Naive thymus-derived CD4-positive, alpha-beta T cell (primary cell): Measurements from ENCODE around the gene CCDC12. TPM values are rescaled to one million over a fixed set of nuclear protein-coding genes. Genes with fewer than 3 reads are reported as not detected.

ENCODE experiments used
- ATAC-seq: fragments of 150-1000 bp; cut with Tn5 transposase; 2 replicates; pipeline ENCODE4 v1.10.0; 2021; ENCODE audit warnings: mild to moderate bottlenecking, moderate library complexity
- CTCF ChIA-PET: fragments of 350-600 bp; sonication (Branson Sonifier 250); formaldehyde crosslinking; loops from one replicate; lab custom pipeline; 2021; ENCODE audit warnings: antibody characterized with exemption; lab: Charles Lee
- POLR2A ChIA-PET: fragments of 350-600 bp; sonication (Branson Sonifier 250); formaldehyde crosslinking; loops from one replicate; lab custom pipeline; 2021; ENCODE audit warnings: antibody characterized with exemption, inconsistent platforms; lab: Charles Lee
- DNase-seq, 9 donors: peaks; one replicate each; pipeline versions ENCODE4 v3.0.0 to v3.0.0-alpha.2; 2020 to 2022; ENCODE audit warnings: mixed read lengths in 1 of 9
- H3K27ac ChIP-seq: one replicate; pipeline ENCODE4 v1.7.0; 2013; ENCODE audit warnings: mild to moderate bottlenecking, low read depth, low read length, moderate library complexity
- H3K27me3 ChIP-seq, 2 donors: one replicate each; pipeline ENCODE4 v1.7.0; 2013; ENCODE audit warnings: low read length in 2 of 2, mild to moderate bottlenecking in 2 of 2, moderate library complexity in 2 of 2; ENCODE audit not compliant: control insufficient read depth in 2 of 2, insufficient read depth in 2 of 2
- H3K36me3 ChIP-seq, 3 experiments: 1 replicate in 2 of 3; 2 replicates in 1 of 3; pipeline ENCODE4 v1.7.0; 2013; ENCODE audit warnings: low read length in 3 of 3, mild to moderate bottlenecking in 3 of 3, moderate library complexity in 1 of 3; ENCODE audit not compliant: insufficient read depth in 3 of 3, control insufficient read depth in 2 of 3
- H3K4me1 ChIP-seq, 2 donors: one replicate each; pipeline ENCODE4 v1.7.0; 2013; ENCODE audit warnings: low read length in 2 of 2, mild to moderate bottlenecking in 2 of 2, moderate library complexity in 1 of 2; ENCODE audit not compliant: control insufficient read depth in 2 of 2, insufficient read depth in 2 of 2
- H3K4me3 ChIP-seq: 2 replicates; pipeline ENCODE4 v1.7.0; 2013; ENCODE audit warnings: mild to moderate bottlenecking, low read length
- H3K9me3 ChIP-seq, 3 experiments: 1 replicate in 2 of 3; 2 replicates in 1 of 3; pipeline ENCODE4 v1.7.0; 2013; ENCODE audit warnings: low read length in 3 of 3; ENCODE audit not compliant: control insufficient read depth in 2 of 3
- H3K27ac Mint-ChIP-seq, 9 donors: one replicate each; pipeline ENCODE4 v1.8.0; 2020 to 2022; ENCODE audit warnings: mixed read lengths in 9 of 9, mild to moderate bottlenecking in 8 of 9, moderate library complexity in 5 of 9, inconsistent platforms in 2 of 9
- H3K27me3 Mint-ChIP-seq, 5 donors: one replicate each; pipeline ENCODE4 v1.8.0; 2021 to 2022; ENCODE audit warnings: mixed read lengths in 5 of 5, mild to moderate bottlenecking in 1 of 5
- H3K36me3 Mint-ChIP-seq, 5 donors: one replicate each; pipeline ENCODE4 v1.8.0; 2020 to 2022; ENCODE audit warnings: mixed read lengths in 5 of 5, mild to moderate bottlenecking in 3 of 5, inconsistent platforms in 1 of 5
- H3K4me1 Mint-ChIP-seq, 7 donors: one replicate each; pipeline ENCODE4 v1.8.0; 2020 to 2022; ENCODE audit warnings: mixed read lengths in 7 of 7, mild to moderate bottlenecking in 3 of 7, inconsistent platforms in 1 of 7
- H3K4me3 Mint-ChIP-seq, 10 donors: one replicate each; pipeline ENCODE4 v1.8.0; 2020 to 2022; ENCODE audit warnings: mild to moderate bottlenecking in 10 of 10, mixed read lengths in 10 of 10, moderate library complexity in 6 of 10, inconsistent platforms in 2 of 10
- H3K9me3 Mint-ChIP-seq, 11 donors: one replicate each; pipeline ENCODE4 v1.8.0; 2020 to 2022; ENCODE audit warnings: mixed read lengths in 11 of 11, mild to moderate bottlenecking in 4 of 11, inconsistent platforms in 1 of 11, moderate library complexity in 1 of 11
- intact Hi-C, 2 donors: fragments of 100-400 bp; cut with micrococcal nuclease; formaldehyde crosslinking; loops; one replicate each; pipeline ENCODE4 v1.15.1; 2023
- polyA plus RNA-seq, 2 donors: library from polyadenylated mRNA; unstranded; fragments of 300-500 nt; fragmentation: Illumina TruSeq; gene quantifications; one replicate each; pipeline ENCODE4 v1.2.3, GENCODE V29; 2021
- total RNA-seq, 6 experiments: library from RNA in 5 of 6; stranded (reverse) in 5 of 6; gene quantifications; 1 replicate in 5 of 6; 2 replicates in 1 of 6; pipeline ENCODE4 v1.2.3 and lab custom pipeline; 2021 to 2026

Gene CCDC12
- total and polyA plus RNA-seq, 7 experiments from 2014 or later: 51.6 to 115 (median 60.2) TPM

DNA sequence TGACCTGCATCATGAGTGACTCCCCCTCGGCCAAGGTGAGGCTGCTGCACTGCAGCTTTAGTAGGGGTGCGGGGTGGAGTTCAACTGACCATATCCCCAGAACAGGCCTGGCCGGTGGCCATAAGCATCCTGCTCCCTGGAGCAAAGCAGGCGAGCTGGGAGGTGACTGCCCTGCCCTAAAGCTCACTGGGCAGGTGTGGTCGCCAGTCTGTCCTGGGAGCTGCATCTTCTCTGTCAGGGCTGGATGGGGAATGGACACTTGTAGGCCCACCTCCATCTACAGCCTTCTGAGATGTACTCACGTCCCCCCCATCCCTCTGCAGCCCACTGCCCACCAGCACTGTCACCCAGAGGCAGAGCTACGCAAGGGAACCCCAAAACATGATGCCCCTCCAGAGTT, 17.4 kb upstream of the CCDC12 start:
- no peak for ATAC-seq
- Histone ChIP-seq H3K27me3 (no peaks in the 10 kb centered on the region), H3K27ac (no peak overlapping the region), H3K4me1 (peaks cover 6 to 16% of the 10 kb centered on the region in 2 donors), H3K9me3 (no peaks in the 10 kb centered on the region), H3K4me3 (no peak overlapping the region), H3K36me3 (peaks cover 0 to 11% (median 0%) of the 10 kb centered on the region in 3 experiments)
- DNase-seq: no peak
- H3K27ac Mint-ChIP-seq: no peak overlapping the region
- intact Hi-C loops: no loop called here
- POLR2A ChIA-PET: interaction anchor here (0.9 to 1.0 kb wide), 2 partner anchors 12 to 14 kb away, joined by 4 to 5 read pairs; partner anchors contain the start of gene NBEAL2
- no peaks in the 10 kb centered on the region for H3K27me3 Mint-ChIP-seq
- no peak overlapping the region for H3K4me3 Mint-ChIP-seq
- CTCF ChIA-PET: interaction anchor here (0.9 to 2.3 kb wide), 3 partner anchors 11 to 134 kb away, joined by 3 to 6 read pairs (median 4); no protein-coding TSS in a partner anchor
- H3K4me1 Mint-ChIP-seq: peaks cover 17 to 34% (median 27%) of the 10 kb centered on the region in 7 donors
- H3K9me3 Mint-ChIP-seq: no peaks in the 10 kb centered on the region
- H3K36me3 Mint-ChIP-seq: peaks cover 0 to 23% (median 0%) of the 10 kb centered on the region in 5 donors

GRCh38 chr3:46993292-46993691, 16.7 kb upstream of the CCDC12 start:
- ATAC-seq (no peak), DNase-seq (no peak)
- H3K9me3 ChIP-seq: no peaks in the 10 kb centered on the region
- Mint-ChIP-seq H3K27ac (no peak overlapping the region), H3K4me3 (no peak overlapping the region), H3K36me3 (peaks cover 0 to 27% (median 0%) of the 10 kb centered on the region in 5 donors), H3K9me3 (no peaks in the 10 kb centered on the region), H3K27me3 (no peaks in the 10 kb centered on the region), H3K4me1 (peaks cover 21 to 41% (median 32%) of the 10 kb centered on the region in 7 donors)
- ChIA-PET POLR2A (interaction anchor here (0.9 to 1.0 kb wide), 2 partner anchors 11 to 14 kb away, joined by 4 to 5 read pairs; partner anchors contain the start of gene NBEAL2), CTCF (interaction anchor here (0.9 to 2.3 kb wide), 2 partner anchors 10 to 70 kb away, joined by 4 to 6 read pairs; no protein-coding TSS in a partner anchor)
- H3K36me3 ChIP-seq: peaks cover 0 to 11% (median 0%) of the 10 kb centered on the region in 3 experiments
- H3K4me1 ChIP-seq: peaks cover 13 to 19% of the 10 kb centered on the region in 2 donors
- H3K4me3 ChIP-seq: no peak overlapping the region
- intact Hi-C loops: no loop called here
- no peak overlapping the region for H3K27ac ChIP-seq
- H3K27me3 ChIP-seq: no peaks in the 10 kb centered on the region

GRCh38 chr3:46992231-46992630, 15.7 kb upstream of the CCDC12 start:
- CTCF ChIA-PET: interaction anchor here (1.7 kb wide), 1 partner anchor 10 kb away, joined by 4 read pairs; no protein-coding TSS in a partner anchor
- no peak overlapping the region for H3K27ac ChIP-seq
- intact Hi-C loops: no loop called here
- H3K36me3 ChIP-seq: peaks cover 0 to 11% (median 0%) of the 10 kb centered on the region in 3 experiments
- H3K36me3 Mint-ChIP-seq: peaks cover 0 to 26% (median 0%) of the 10 kb centered on the region in 5 donors
- H3K4me1 Mint-ChIP-seq: peaks cover 19 to 46% (median 37%) of the 10 kb centered on the region in 7 donors
- H3K27me3 Mint-ChIP-seq: no peaks in the 10 kb centered on the region
- H3K9me3 Mint-ChIP-seq: no peaks in the 10 kb centered on the region
- H3K27me3 ChIP-seq: no peaks in the 10 kb centered on the region
- no peak overlapping the region for H3K4me3 Mint-ChIP-seq
- POLR2A ChIA-PET: interaction anchor here (0.8 kb wide), 1 partner anchor 11 kb away, joined by 3 read pairs; no protein-coding TSS in a partner anchor
- peak overlapping the region in 1 of 9 donors; percentile 52 for H3K27ac Mint-ChIP-seq
- H3K4me1 ChIP-seq: peaks cover 21 to 29% of the 10 kb centered on the region in 2 donors
- no peak for DNase-seq
- no peaks in the 10 kb centered on the region for H3K9me3 ChIP-seq
- H3K4me3 ChIP-seq: no peak overlapping the region
- no peak for ATAC-seq

- Histone ChIP-seq H3K9me3 (no peaks in the 10 kb centered on the region), H3K27me3 (no peaks in the 10 kb centered on the region), H3K4me3 (no peak overlapping the region), H3K4me1 (peaks cover 28 to 31% of the 10 kb centered on the region in 2 donors), H3K36me3 (peaks cover 0 to 11% (median 0%) of the 10 kb centered on the region in 3 experiments), H3K27ac (no peak overlapping the region)
- Mint-ChIP-seq H3K36me3 (peaks cover 0 to 24% (median 0%) of the 10 kb centered on the region in 5 donors), H3K27ac (peak overlapping the region in 1 of 9 donors; percentile 16), H3K4me3 (no peak overlapping the region), H3K9me3 (no peaks in the 10 kb centered on the region), H3K4me1 (peaks cover 26 to 47% (median 40%) of the 10 kb centered on the region in 7 donors), H3K27me3 (no peaks in the 10 kb centered on the region)
- no peak for ATAC-seq
- intact Hi-C loops: no loop called here
- ChIA-PET CTCF (interaction anchor here (1.7 kb wide), 1 partner anchor 11 kb away, joined by 4 read pairs; no protein-coding TSS in a partner anchor), POLR2A (interaction anchor here (0.8 kb wide), 1 partner anchor 11 kb away, joined by 3 read pairs; no protein-coding TSS in a partner anchor)
- DNase-seq: no peak
Observed at GRCh38 chr3:46991406-46992165, 15.0 kb upstream of the CCDC12 start.

GRCh38 chr3:46990573-46991374, 14.2 kb upstream of the CCDC12 start:
- POLR2A ChIA-PET: no interaction called here
- no peaks in the 10 kb centered on the region for H3K9me3 Mint-ChIP-seq
- H3K27me3 Mint-ChIP-seq: no peaks in the 10 kb centered on the region
- peaks cover 36 to 38% of the 10 kb centered on the region in 2 donors for H3K4me1 ChIP-seq
- no peak overlapping the region for H3K27ac ChIP-seq
- H3K27ac Mint-ChIP-seq: peak overlapping the region in 5 of 9 donors; percentile 34 to 87 (median 81)
- DNase-seq (no peak), ATAC-seq (no peak)
- peaks cover 0 to 11% (median 0%) of the 10 kb centered on the region in 3 experiments for H3K36me3 ChIP-seq
- H3K4me3 ChIP-seq: no peak overlapping the region
- intact Hi-C loops: no loop called here
- no peaks in the 10 kb centered on the region for H3K9me3 ChIP-seq
- peaks cover 34 to 55% (median 48%) of the 10 kb centered on the region in 7 donors for H3K4me1 Mint-ChIP-seq
- peaks cover 0 to 29% (median 0%) of the 10 kb centered on the region in 5 donors for H3K36me3 Mint-ChIP-seq
- CTCF ChIA-PET: interaction anchor here (0.6 to 1.7 kb wide), 2 partner anchors 12 to 96 kb away, joined by 3 to 4 read pairs; no protein-coding TSS in a partner anchor
- H3K27me3 ChIP-seq: no peaks in the 10 kb centered on the region
- no peak overlapping the region for H3K4me3 Mint-ChIP-seq
